Fibroblast of villous mesenchyme (primary cell): ENCODE measurements around the gene SON. TPM values are rescaled to one million over a fixed set of nuclear protein-coding genes. Genes with fewer than 3 reads are reported as not detected.
"Not testable (repeated sequence)": the region's sequence is repeated elsewhere in the genome, so short reads cannot be mapped to it uniquely, and the experiment has no call there.

Source experiments
- DNase-seq: peaks from one replicate; pipeline ENCODE4 v3.0.0-alpha.2; 2010; ENCODE audit warnings: low read depth
- H3K4me3 ChIP-seq: 2 replicates; pipeline ENCODE4 v1.5.1; 2011; ENCODE audit warnings: low read depth, mild to moderate bottlenecking, low read length
- total RNA-seq: library from RNA; depleted of rRNA; stranded (reverse); fragments of >200 nt; gene quantifications from 2 replicates; pipeline ENCODE4 v1.2.3, GENCODE V29; 2012
- TF ChIP-seq, protein P1 (sequence below): IDR thresholded peaks from 2 replicates; pipeline ENCODE4 v1.5.1; 2012; ENCODE audit warnings: low read depth, mild to moderate bottlenecking, low read length; ENCODE audit not compliant: insufficient read depth

The SON gene, protein sequence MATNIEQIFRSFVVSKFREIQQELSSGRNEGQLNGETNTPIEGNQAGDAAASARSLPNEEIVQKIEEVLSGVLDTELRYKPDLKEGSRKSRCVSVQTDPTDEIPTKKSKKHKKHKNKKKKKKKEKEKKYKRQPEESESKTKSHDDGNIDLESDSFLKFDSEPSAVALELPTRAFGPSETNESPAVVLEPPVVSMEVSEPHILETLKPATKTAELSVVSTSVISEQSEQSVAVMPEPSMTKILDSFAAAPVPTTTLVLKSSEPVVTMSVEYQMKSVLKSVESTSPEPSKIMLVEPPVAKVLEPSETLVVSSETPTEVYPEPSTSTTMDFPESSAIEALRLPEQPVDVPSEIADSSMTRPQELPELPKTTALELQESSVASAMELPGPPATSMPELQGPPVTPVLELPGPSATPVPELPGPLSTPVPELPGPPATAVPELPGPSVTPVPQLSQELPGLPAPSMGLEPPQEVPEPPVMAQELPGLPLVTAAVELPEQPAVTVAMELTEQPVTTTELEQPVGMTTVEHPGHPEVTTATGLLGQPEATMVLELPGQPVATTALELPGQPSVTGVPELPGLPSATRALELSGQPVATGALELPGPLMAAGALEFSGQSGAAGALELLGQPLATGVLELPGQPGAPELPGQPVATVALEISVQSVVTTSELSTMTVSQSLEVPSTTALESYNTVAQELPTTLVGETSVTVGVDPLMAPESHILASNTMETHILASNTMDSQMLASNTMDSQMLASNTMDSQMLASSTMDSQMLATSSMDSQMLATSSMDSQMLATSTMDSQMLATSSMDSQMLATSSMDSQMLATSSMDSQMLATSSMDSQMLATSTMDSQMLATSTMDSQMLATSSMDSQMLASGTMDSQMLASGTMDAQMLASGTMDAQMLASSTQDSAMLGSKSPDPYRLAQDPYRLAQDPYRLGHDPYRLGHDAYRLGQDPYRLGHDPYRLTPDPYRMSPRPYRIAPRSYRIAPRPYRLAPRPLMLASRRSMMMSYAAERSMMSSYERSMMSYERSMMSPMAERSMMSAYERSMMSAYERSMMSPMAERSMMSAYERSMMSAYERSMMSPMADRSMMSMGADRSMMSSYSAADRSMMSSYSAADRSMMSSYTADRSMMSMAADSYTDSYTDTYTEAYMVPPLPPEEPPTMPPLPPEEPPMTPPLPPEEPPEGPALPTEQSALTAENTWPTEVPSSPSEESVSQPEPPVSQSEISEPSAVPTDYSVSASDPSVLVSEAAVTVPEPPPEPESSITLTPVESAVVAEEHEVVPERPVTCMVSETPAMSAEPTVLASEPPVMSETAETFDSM (N-terminal part only)
- 119 and 134 TPM in 2 replicates for total RNA-seq

DNA sequence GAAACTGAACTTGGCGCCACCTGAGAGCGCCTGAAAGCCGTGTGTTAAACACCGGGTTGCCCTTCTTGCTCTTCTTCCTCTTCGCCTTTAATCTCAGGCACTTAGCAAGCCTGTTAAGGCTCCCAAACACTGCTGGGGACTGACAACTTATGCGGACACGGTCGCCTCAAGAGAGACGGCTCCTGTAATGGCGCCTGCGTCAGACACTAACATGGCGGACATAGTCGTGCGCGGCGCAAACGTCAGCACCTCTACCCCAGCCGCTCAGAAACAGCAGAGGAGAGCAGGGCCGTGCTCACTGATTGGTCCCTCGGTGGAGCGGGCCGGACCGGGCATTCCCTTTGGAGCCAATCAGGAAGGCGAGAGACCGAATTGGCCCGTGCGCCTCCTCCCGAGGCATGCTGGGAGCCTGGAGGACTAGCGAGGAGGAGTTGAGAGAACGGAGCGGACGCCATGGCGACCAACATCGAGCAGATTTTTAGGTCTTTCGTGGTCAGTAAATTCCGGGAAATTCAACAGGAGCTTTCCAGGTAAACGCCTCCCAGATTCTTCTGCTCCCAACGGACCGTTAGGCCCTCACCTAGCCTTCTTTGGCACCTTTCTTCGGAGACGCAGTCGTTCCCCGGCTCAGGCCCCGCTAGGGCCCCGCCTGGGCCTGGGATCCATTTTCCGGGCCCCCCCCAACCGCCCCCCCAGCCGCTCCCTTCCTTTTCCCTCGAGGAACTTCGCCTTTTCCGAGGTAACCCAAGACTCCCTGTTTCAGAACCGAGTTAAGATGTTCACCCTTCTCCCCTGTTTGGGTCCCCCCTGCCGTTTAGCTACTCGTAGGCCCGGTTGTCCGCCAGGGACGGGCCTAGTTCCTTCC lies at the start of gene SON:
Gene SON, plus strand, starts transcription at position 399 of the 865 bp plus-strand sequence. Its CDS starts 55 bp downstream, at position 454.
- TF ChIP-seq, protein P1, sequence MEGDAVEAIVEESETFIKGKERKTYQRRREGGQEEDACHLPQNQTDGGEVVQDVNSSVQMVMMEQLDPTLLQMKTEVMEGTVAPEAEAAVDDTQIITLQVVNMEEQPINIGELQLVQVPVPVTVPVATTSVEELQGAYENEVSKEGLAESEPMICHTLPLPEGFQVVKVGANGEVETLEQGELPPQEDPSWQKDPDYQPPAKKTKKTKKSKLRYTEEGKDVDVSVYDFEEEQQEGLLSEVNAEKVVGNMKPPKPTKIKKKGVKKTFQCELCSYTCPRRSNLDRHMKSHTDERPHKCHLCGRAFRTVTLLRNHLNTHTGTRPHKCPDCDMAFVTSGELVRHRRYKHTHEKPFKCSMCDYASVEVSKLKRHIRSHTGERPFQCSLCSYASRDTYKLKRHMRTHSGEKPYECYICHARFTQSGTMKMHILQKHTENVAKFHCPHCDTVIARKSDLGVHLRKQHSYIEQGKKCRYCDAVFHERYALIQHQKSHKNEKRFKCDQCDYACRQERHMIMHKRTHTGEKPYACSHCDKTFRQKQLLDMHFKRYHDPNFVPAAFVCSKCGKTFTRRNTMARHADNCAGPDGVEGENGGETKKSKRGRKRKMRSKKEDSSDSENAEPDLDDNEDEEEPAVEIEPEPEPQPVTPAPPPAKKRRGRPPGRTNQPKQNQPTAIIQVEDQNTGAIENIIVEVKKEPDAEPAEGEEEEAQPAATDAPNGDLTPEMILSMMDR: no peak
- DNase-seq: peak; percentile 99

DNA sequence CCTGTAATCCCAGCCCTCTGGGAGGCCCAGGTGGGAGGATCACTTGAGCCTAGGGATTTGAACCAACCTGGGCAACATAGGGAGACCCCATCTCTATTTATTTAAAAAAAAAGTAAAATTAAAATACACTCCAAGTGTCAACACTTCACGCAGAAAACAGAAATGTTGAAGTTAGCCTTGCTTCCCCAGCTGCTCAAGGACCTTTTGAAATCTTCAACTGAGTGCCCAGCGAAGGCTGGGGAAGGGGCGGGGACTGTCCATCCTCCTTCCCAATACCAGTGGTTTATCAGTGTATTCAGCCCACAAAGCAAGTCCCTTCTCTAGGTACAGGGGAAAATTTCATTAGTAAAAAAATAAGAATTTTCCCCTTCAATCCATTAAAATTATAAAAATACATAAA lies 49.1 kb upstream of the SON start:
- TF ChIP-seq, protein P1: no peak
- H3K4me3 ChIP-seq: no peak overlapping the region
- no peak for DNase-seq

More for the DNA sequence above, at the start of gene SON:
- H3K4me3 ChIP-seq: peak within 1 kb of the TSS; percentile 77

DNA sequence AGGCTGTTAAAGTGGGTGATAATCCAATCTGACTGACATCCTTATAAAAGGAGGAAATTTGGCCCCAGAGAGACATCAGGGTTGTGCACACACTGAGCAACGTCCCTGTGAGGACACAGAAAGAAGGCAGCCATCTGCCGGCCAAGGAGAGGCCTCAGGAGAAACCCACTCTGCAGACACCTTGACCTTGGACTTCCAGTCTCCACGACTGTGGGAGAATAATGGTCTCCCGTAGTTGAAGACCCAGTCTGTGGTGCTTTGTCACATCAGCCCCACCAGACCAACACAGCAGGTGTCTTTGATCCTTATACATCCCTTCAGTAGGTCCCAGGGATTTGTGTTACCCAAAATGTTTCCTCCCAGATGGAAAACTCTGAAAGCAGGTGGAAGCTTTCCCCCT lies 47.1 kb upstream of the SON start:
- no peak for DNase-seq
- no peak overlapping the region for H3K4me3 ChIP-seq
- TF ChIP-seq, protein P1: no peak

DNA sequence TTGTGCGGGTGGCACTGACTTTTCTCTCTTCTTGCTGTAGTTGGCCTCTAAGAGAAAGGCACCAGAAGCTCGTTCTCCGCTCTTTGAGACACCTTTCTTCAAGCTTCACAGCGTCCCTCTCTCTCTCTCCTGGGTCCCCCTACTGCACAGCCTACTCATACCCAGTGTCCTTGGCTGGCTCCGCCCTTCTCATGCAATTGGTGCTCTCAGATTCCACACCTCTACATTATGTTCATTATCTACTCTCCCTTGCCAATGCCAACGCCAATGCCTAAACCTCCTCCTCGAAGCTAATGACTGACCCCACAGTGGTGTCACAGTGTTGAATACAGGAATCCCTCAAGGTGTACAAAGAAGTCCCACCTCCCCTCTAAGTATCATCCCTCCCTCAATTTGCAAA lies 46.5 kb upstream of the SON start:
- TF ChIP-seq, protein P1: no peak
- H3K4me3 ChIP-seq: no peak overlapping the region
- no peak for DNase-seq

DNA sequence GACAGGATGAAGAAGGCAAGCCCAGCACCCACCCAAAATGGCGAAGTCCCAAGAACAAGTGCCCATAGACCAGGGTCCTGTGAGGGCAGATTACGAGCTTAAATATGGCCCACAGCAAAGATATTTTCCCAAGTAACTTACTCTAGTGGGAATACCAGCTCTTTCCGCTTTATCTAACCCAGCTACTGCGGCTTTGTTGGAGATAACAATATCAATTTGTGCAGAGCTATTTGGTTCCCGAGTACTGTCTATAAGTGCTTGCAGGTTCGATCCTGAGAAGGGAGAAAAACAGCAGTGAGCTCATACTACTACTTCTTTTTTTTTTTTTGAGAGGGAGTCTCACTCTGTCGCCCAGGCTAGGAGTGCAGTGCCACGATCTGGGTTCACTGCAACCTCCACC lies 37.0 kb upstream of the SON start:
- no peak for DNase-seq
- TF ChIP-seq, protein P1: no peak
- H3K4me3 ChIP-seq: no peak overlapping the region

DNA sequence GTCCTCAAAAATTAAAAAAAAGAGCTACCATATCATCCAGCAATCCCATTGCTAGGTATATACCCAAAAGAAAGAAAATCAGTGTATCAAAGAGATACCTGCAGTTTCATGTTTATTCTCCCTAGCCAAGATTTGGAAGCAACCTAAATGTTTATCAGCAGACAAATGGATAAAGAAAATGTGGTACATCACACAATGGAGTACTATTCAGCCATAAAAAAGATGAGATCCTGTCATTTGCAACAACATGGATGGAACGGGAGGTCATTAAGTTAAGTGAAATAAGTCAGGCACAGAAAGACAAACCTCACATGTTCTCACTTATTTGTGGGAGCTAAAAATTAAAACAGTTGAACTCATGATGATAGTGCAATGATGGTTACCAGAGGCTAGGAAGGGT lies 35.8 kb upstream of the SON start:
- DNase-seq, H3K4me3 ChIP-seq: not testable (repeated sequence)
